Activated CD8-positive, alpha-beta memory T cell treated with anti-CD3 and anti-CD28 coated beads for 36 hours (primary cell): ENCODE data around the gene DLX5. TPM values are rescaled to one million over a fixed set of nuclear protein-coding genes. Genes with fewer than 3 reads are reported as not detected.

Source experiments
- total RNA-seq, 2 experiments: library from RNA; stranded (reverse); gene quantifications; one replicate each; pipeline ENCODE4 v1.2.3, GENCODE V29; 2021

The DLX5 gene
- total RNA-seq, 2 experiments from 2014 or later = not detected

Other genes with a start within 250 kb of the DLX5 start
- not detected for gene DLX6, start 19.3 kb downstream of the DLX5 start, total RNA-seq
- 10 to 100 TPM; 36.5 to 37.2 TPM for gene SDHAF3, start 92.9 kb upstream of the DLX5 start, total RNA-seq